ENCODE results near the gene TET3.

- TF ChIP-seq NRF1 (conservative IDR thresholded peaks at IDR 0.05 in 1 of 2, IDR thresholded peaks at IDR 0.05 in 1 of 2), result no peak
- no peak for TF ChIP-seq ATF7 (IDR thresholded peaks at IDR 0.05)
- no peak for TF ChIP-seq STAT5A (IDR thresholded peaks at IDR 0.05; ENCODE audit: borderline replicate concordance, low read length)
- no peak for TF ChIP-seq CTCF (IDR thresholded peaks at IDR 0.05 in 2 of 3, conservative IDR thresholded peaks at IDR 0.05 in 1 of 3; ENCODE audit: insufficient read depth in 2 of 3, low read depth in 1 of 3, low read length in 3 of 3)
- no peak for TF ChIP-seq PRMT5 (CRISPR knock-in tag; IDR thresholded peaks at IDR 0.05)
- TF ChIP-seq NFXL1 (CRISPR knock-in tag; IDR thresholded peaks at IDR 0.05), result no peak
- TF ChIP-seq ZNF398 (CRISPR knock-in tag; IDR thresholded peaks at IDR 0.05), result no peak
These were observed 21.9 kb upstream of the TET3 start for GRCh38 chr2:73962798-73963197.

Measured in K562 (cell line).